IMR-90 (cell line): Measurements from ENCODE around the gene EEF1AKMT2. TPM values are rescaled to one million over a fixed set of nuclear protein-coding genes. Genes with fewer than 3 reads are reported as not detected.

ENCODE experiments used
- ATAC-seq: fragments of 200-7000 bp; cut with Tn5 transposase; 2 replicates; pipeline ENCODE4 v1.9.1; 2020; ENCODE audit warnings: low read depth, mild to moderate bottlenecking, moderate library complexity
- BruUV-seq: library from RNA; stranded (reverse); fragments of 400-500 nt; replicated peaks from 2 replicates; lab custom pipeline; 2021; lab: Mats Ljungman, UMichigan
- CTCF ChIA-PET: fragments of 300-600 bp; formaldehyde crosslinking; extraction: SDS; loops from one replicate; lab custom pipeline; 2021; ENCODE audit warnings: antibody characterized with exemption; lab: Yijun Ruan, JAX
- POLR2A ChIA-PET: fragments of 300-600 bp; sonication (Branson Sonifier 250); formaldehyde crosslinking; loops from one replicate; lab custom pipeline; 2022; ENCODE audit warnings: antibody characterized with exemption; ENCODE audit not compliant: unreplicated experiment; lab: Charles Lee
- DNase-seq: peaks from one replicate; pipeline ENCODE4 v3.0.0; 2013
- H2AFZ ChIP-seq: replicated peaks from 2 replicates; pipeline ENCODE3; 2013; ENCODE audit warnings: low read length, mild to moderate bottlenecking; ENCODE audit not compliant: poor library complexity
- H2AK5ac ChIP-seq: 2 replicates; pipeline ENCODE4 v1.6.1; 2013; ENCODE audit warnings: low read depth, low read length, inconsistent platforms
- H2AK9ac ChIP-seq: replicated peaks from 2 replicates; pipeline ENCODE3; 2013; ENCODE audit warnings: mild to moderate bottlenecking, low read depth, low read length, moderate library complexity; ENCODE audit not compliant: poor library complexity
- H2BK120ac ChIP-seq: 2 replicates; pipeline ENCODE4 v1.6.1; 2013; ENCODE audit warnings: low read depth, low read length, inconsistent platforms
- H2BK15ac ChIP-seq: 3 replicates; pipeline ENCODE4 v1.6.1; 2013; ENCODE audit warnings: low read depth, low read length, inconsistent platforms
- H2BK20ac ChIP-seq: 2 replicates; pipeline ENCODE4 v1.6.1; 2013; ENCODE audit warnings: low read depth, mild to moderate bottlenecking, inconsistent platforms, low read length, moderate library complexity
- H2BK5ac ChIP-seq: 2 replicates; pipeline ENCODE4 v1.6.1; 2013; ENCODE audit warnings: mild to moderate bottlenecking, low read depth, low read length, inconsistent platforms; ENCODE audit not compliant: poor library complexity, severe bottlenecking
- H3K14ac ChIP-seq: replicated peaks from 2 replicates; pipeline ENCODE4 v1.6.1; 2013; ENCODE audit warnings: low read depth, low read length, inconsistent platforms
- H3K18ac ChIP-seq: 2 replicates; pipeline ENCODE4 v1.6.1; 2013; ENCODE audit warnings: low read depth, low read length, control low read depth
- H3K23ac ChIP-seq: 2 replicates; pipeline ENCODE4 v1.6.1; 2013; ENCODE audit warnings: low read depth, low read length, inconsistent platforms
- H3K27ac ChIP-seq: 2 replicates; pipeline ENCODE4 v1.5.1; 2013; ENCODE audit warnings: mild to moderate bottlenecking, control low read depth, low read length; ENCODE audit not compliant: insufficient read depth
- H3K27me3 ChIP-seq: 2 replicates; pipeline ENCODE4 v1.6.1; 2013; ENCODE audit warnings: low read length; ENCODE audit not compliant: control insufficient read depth, insufficient read depth
- H3K36me3 ChIP-seq: 2 replicates; pipeline ENCODE4 v1.6.1; 2013; ENCODE audit warnings: low read length, mixed read lengths; ENCODE audit not compliant: control insufficient read depth, insufficient read depth
- H3K4ac ChIP-seq: 2 replicates; pipeline ENCODE4 v1.6.1; 2013; ENCODE audit warnings: low read depth, low read length, inconsistent platforms
- H3K4me1 ChIP-seq: 2 replicates; pipeline ENCODE4 v1.6.1; 2013; ENCODE audit warnings: low read length, mixed read lengths; ENCODE audit not compliant: control insufficient read depth, insufficient read depth
- H3K4me2 ChIP-seq: 2 replicates; pipeline ENCODE4 v1.6.1; 2013; ENCODE audit warnings: low read depth, mild to moderate bottlenecking, control low read depth, low read length, moderate library complexity
- H3K4me3 ChIP-seq: 2 replicates; pipeline ENCODE4 v1.5.1; 2013; ENCODE audit warnings: low read depth, mild to moderate bottlenecking, control low read depth, low read length, moderate library complexity; ENCODE audit not compliant: insufficient read depth
- H3K56ac ChIP-seq: 2 replicates; pipeline ENCODE4 v1.6.1; 2013; ENCODE audit warnings: low read length, inconsistent platforms; ENCODE audit not compliant: insufficient read depth; ENCODE audit errors: extremely low read depth
- H3K79me1 ChIP-seq, 2 experiments: 2 replicates each; pipeline ENCODE4 v1.6.1; 2013; ENCODE audit warnings: low read length in 2 of 2, inconsistent platforms in 1 of 2, low read depth in 1 of 2
- H3K9ac ChIP-seq: 2 replicates; pipeline ENCODE4 v1.6.1; 2013; ENCODE audit warnings: low read depth, low read length, control low read depth
- H3K9me1 ChIP-seq: 2 replicates; pipeline ENCODE4 v1.6.1; 2013; ENCODE audit warnings: low read length, inconsistent platforms; ENCODE audit not compliant: insufficient read depth
- H3K9me3 ChIP-seq: 2 replicates; pipeline ENCODE4 v1.6.1; 2013; ENCODE audit warnings: low read length; ENCODE audit not compliant: control insufficient read depth, insufficient read depth
- H4K20me1 ChIP-seq: 2 replicates; pipeline ENCODE4 v1.6.1; 2013; ENCODE audit warnings: low read length, inconsistent platforms; ENCODE audit not compliant: insufficient read depth
- H4K5ac ChIP-seq: 2 replicates; pipeline ENCODE4 v1.6.1; 2013; ENCODE audit warnings: mild to moderate bottlenecking, low read depth, low read length, control low read depth
- H4K8ac ChIP-seq, 2 experiments: 2 replicates each; pipeline ENCODE4 v1.6.1; 2013; ENCODE audit warnings: low read depth in 2 of 2, low read length in 2 of 2, control low read depth in 1 of 2, inconsistent platforms in 1 of 2
- H4K91ac ChIP-seq: 2 replicates; pipeline ENCODE4 v1.6.1; 2013; ENCODE audit warnings: low read depth, low read length, inconsistent platforms; ENCODE audit not compliant: insufficient read depth
- BHLHE40 ChIP-seq: fragments of 150-350 bp; IDR thresholded peaks from 2 replicates; pipeline ENCODE4 v1.6.1; 2016; ENCODE audit warnings: mild to moderate bottlenecking, low read depth, low read length
- CEBPB ChIP-seq: IDR thresholded peaks from 2 replicates; pipeline ENCODE4 v1.6.1; 2012; ENCODE audit warnings: low read depth, low read length, improper control_type of control experiment
- FOS ChIP-seq: fragments of 150-350 bp; IDR thresholded peaks from 2 replicates; pipeline ENCODE4 v1.6.1; 2016; ENCODE audit warnings: low read depth, low read length
- MAFK ChIP-seq: IDR thresholded peaks from 2 replicates; pipeline ENCODE4 v1.6.1; 2012; ENCODE audit warnings: low read depth, low read length, improper control_type of control experiment
- NFE2L2 ChIP-seq: fragments of 150-350 bp; IDR thresholded peaks from 2 replicates; pipeline ENCODE4 v1.6.1; 2016; ENCODE audit warnings: low read depth, mild to moderate bottlenecking, low read length
- POLR2A ChIP-seq: IDR thresholded peaks from 2 replicates; pipeline ENCODE4 v1.6.1; 2012; ENCODE audit warnings: mild to moderate bottlenecking, low read depth, low read length
- RAD21 ChIP-seq: IDR thresholded peaks from 2 replicates; pipeline ENCODE4 v1.6.1; 2012; ENCODE audit warnings: low read length, improper control_type of control experiment
- RCOR1 ChIP-seq: IDR thresholded peaks from 2 replicates; pipeline ENCODE4 v1.6.1; 2012; ENCODE audit warnings: mild to moderate bottlenecking, low read length, improper control_type of control experiment; ENCODE audit not compliant: insufficient replicate concordance
- RFX5 ChIP-seq: IDR thresholded peaks from 2 replicates; pipeline ENCODE4 v1.8.0; 2012; ENCODE audit warnings: low read depth, mild to moderate bottlenecking, low read length, moderate library complexity
- SMC3 ChIP-seq: fragments of 150-350 bp; IDR thresholded peaks from 2 replicates; pipeline ENCODE4 v1.6.1; 2016; ENCODE audit warnings: low read depth, mild to moderate bottlenecking, antibody characterized with exemption, low read length, moderate library complexity
- USF2 ChIP-seq: fragments of 150-350 bp; IDR thresholded peaks from 2 replicates; pipeline ENCODE4 v1.6.1; 2017; ENCODE audit warnings: mild to moderate bottlenecking, antibody characterized with exemption, low read length, low read depth
- WGBS, 2 experiments: methylation state at CpG; one replicate each; pipeline versions ENCODE4 v1.1.5 to v1.1.7; 2013; ENCODE audit warnings: missing lambda C conversion rate in 2 of 2; ENCODE audit not compliant: insufficient read length in 1 of 2; ENCODE audit errors: extremely low coverage in 2 of 2; 5-methylcytosine and 5-hydroxymethylcytosine counted together
- dilution Hi-C: fragments of 300-500 bp; cut with HindIII; formaldehyde crosslinking; loops from one replicate; pipeline ENCODE4 v1.14.3; 2018; ENCODE audit warnings: low sequenced_read_pairs; ENCODE audit not compliant: unreplicated experiment
- in situ Hi-C: fragments of 300-500 bp; cut with MboI; formaldehyde crosslinking; loops from 3 replicates; pipeline ENCODE4 v1.14.3; 2019; ENCODE audit warnings: low sequenced_read_pairs, inconsistent platforms, mixed read lengths
- intact Hi-C: fragments of 100-400 bp; cut with micrococcal nuclease; formaldehyde crosslinking; loops from 2 replicates; pipeline ENCODE4 v1.10.0; 2022
- polyA plus RNA-seq, 3 experiments: library from polyadenylated mRNA; depleted of rRNA; stranded (reverse); fragments of >200 nt; gene quantifications; 2 replicates each; pipeline ENCODE4 v1.2.3, GENCODE V29; 2012; ENCODE audit warnings: low replicate concordance in 1 of 3
- total RNA-seq: library from RNA; depleted of rRNA; stranded (reverse); fragments of >200 nt; gene quantifications from 2 replicates; pipeline ENCODE4 v1.2.3, GENCODE V29; 2012
- TF ChIP-seq, protein P1 (sequence below): fragments of 150-350 bp; IDR thresholded peaks from 2 replicates; pipeline ENCODE4 v1.6.1; 2016; ENCODE audit warnings: low read depth, mild to moderate bottlenecking, low read length, moderate library complexity, borderline replicate concordance

The EEF1AKMT2 gene
- total and polyA plus RNA-seq, 2 of the 4 experiments (the other 2 are of a cell fraction), result 9.7 to 12.7 TPM

DNA sequence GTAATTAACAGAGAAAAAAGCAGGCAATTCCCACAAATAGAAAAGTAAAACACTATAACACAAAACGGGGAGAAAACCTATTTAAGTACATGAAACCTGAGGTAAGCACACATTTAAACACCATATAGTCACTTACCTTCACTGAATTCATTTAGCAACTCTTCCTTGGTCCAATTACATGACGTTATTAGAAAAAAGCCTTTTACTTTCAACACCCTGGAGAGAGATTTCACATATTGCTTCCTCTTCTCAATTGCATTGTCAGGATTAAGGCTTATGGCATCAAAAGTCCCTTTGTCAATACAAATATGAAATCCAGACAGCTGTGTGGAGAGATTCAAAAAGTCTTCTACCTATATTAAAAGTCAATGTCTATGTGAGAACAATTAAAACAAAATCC, 26.4 kb downstream of the EEF1AKMT2 start:
- H2AK5ac ChIP-seq, result no peak overlapping the region
- H3K4me3 ChIP-seq, result no peak overlapping the region
- no peak overlapping the region for H2BK20ac ChIP-seq
- H3K27me3 ChIP-seq, result no peaks in the 10 kb centered on the region
- 83% methylated on average over 1 of the region's 2 CpGs; no CpG with 5 or more reads in 1 of the 2 experiments for WGBS, 2 experiments
- DNase-seq (no peak), ATAC-seq (no peak)
- H2BK15ac ChIP-seq, result no peak overlapping the region
- no peak overlapping the region for H3K14ac ChIP-seq
- no peak overlapping the region for H3K4me2 ChIP-seq
- dilution Hi-C loops (no loop called here), intact Hi-C loops (no loop called here), in situ Hi-C loops (no loop called here)
- no peak overlapping the region for H4K91ac ChIP-seq
- H3K9me1 ChIP-seq, result no peaks in the 10 kb centered on the region
- H2AFZ ChIP-seq, result no peak overlapping the region
- no peak overlapping the region for H4K5ac ChIP-seq
- no peak overlapping the region for H3K27ac ChIP-seq
- H3K4me1 ChIP-seq, result peaks cover 2% of the 10 kb centered on the region
- H3K79me1 ChIP-seq, result peaks cover 3 to 13% of the 10 kb centered on the region in 2 experiments
- BruUV-seq, result no TSS peak
- peaks cover 15% of the 10 kb centered on the region for H3K36me3 ChIP-seq
- no peak overlapping the region for H3K56ac ChIP-seq
- no peak overlapping the region for H3K23ac ChIP-seq
- no peak overlapping the region for H3K18ac ChIP-seq
- TF ChIP-seq RCOR1 (no peak), RFX5 (no peak), RAD21 (no peak), BHLHE40 (no peak), FOS (no peak), CEBPB (no peak), USF2 (no peak), POLR2A (no peak), MAFK (no peak), NFE2L2 (no peak), SMC3 (no peak)
- TF ChIP-seq, protein P1, sequence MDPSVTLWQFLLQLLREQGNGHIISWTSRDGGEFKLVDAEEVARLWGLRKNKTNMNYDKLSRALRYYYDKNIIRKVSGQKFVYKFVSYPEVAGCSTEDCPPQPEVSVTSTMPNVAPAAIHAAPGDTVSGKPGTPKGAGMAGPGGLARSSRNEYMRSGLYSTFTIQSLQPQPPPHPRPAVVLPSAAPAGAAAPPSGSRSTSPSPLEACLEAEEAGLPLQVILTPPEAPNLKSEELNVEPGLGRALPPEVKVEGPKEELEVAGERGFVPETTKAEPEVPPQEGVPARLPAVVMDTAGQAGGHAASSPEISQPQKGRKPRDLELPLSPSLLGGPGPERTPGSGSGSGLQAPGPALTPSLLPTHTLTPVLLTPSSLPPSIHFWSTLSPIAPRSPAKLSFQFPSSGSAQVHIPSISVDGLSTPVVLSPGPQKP, result no peak
- no peak overlapping the region for H2BK120ac ChIP-seq
- H2BK5ac ChIP-seq, result no peak overlapping the region
- H3K9me3 ChIP-seq, result no peaks in the 10 kb centered on the region
- H3K4ac ChIP-seq, result no peak overlapping the region
- no peak overlapping the region for H3K9ac ChIP-seq
- no peak overlapping the region for H4K8ac ChIP-seq
- CTCF ChIA-PET, result no interaction called here
- POLR2A ChIA-PET, result no interaction called here
- no peak overlapping the region for H2AK9ac ChIP-seq
- H4K20me1 ChIP-seq, result no peaks in the 10 kb centered on the region
